A673 (cell line): ENCODE data around the gene ADAMTS7.
"Not testable (repeated sequence)": the region's sequence is repeated elsewhere in the genome, so short reads cannot be mapped to it uniquely, and the experiment has no call there.

Experiments used
- CTCF ChIP-seq: fragments of 300-800, 200-600 bp; sonication (generic); conservative IDR thresholded peaks from 2 replicates; pipeline ENCODE4 v1.5.1; 2017; ENCODE audit warnings: low read depth, mild to moderate bottlenecking, antibody characterized with exemption, low read length, moderate library complexity, mixed read lengths
- EZH2 ChIP-seq: fragments of 200-600 bp; sonication (generic); IDR thresholded peaks from 2 replicates; pipeline ENCODE4 v1.6.1; 2017; ENCODE audit warnings: borderline replicate concordance, low read depth, mild to moderate bottlenecking, mixed read lengths, antibody characterized with exemption, low read length; ENCODE audit not compliant: poor library complexity, severe bottlenecking

GRCh38 chr15:78753751-78754535, 57.3 kb downstream of the ADAMTS7 start:
- TF ChIP-seq CTCF, EZH2: not testable (repeated sequence)
